IgD-negative memory B cell (primary cell): ENCODE measurements around the gene PDE2A. TPM values are rescaled to one million over a fixed set of nuclear protein-coding genes. Genes with fewer than 3 reads are reported as not detected.
A peak's percentile ranks its signal among the peaks of the same experiment; 100 is the strongest.

ENCODE experiments used
- H3K27ac Mint-ChIP-seq, 3 donors: one replicate each; pipeline ENCODE4 v1.8.0; 2020 to 2022; ENCODE audit warnings: mild to moderate bottlenecking in 3 of 3, mixed read lengths in 3 of 3, moderate library complexity in 1 of 3
- H3K27me3 Mint-ChIP-seq: one replicate; pipeline ENCODE4 v1.8.0; 2021; ENCODE audit warnings: mixed read lengths
- H3K36me3 Mint-ChIP-seq: one replicate; pipeline ENCODE4 v1.8.0; 2020; ENCODE audit warnings: mild to moderate bottlenecking, mixed read lengths
- H3K4me1 Mint-ChIP-seq, 3 donors: one replicate each; pipeline ENCODE4 v1.8.0; 2020 to 2022; ENCODE audit warnings: mixed read lengths in 3 of 3, mild to moderate bottlenecking in 1 of 3
- H3K4me3 Mint-ChIP-seq, 4 donors: one replicate each; pipeline ENCODE4 v1.8.0; 2020 to 2022; ENCODE audit warnings: mild to moderate bottlenecking in 4 of 4, mixed read lengths in 4 of 4, moderate library complexity in 3 of 4
- H3K9me3 Mint-ChIP-seq, 3 donors: one replicate each; pipeline ENCODE4 v1.8.0; 2020 to 2021; ENCODE audit warnings: mixed read lengths in 3 of 3, mild to moderate bottlenecking in 1 of 3
- polyA plus RNA-seq: library from polyadenylated mRNA; unstranded; fragments of 300-500 nt; fragmentation: Illumina TruSeq; gene quantifications from one replicate; pipeline ENCODE4 v1.2.3, GENCODE V29; 2021

Gene PDE2A
- polyA plus RNA-seq, 1 donor from 2014 or later: not detected

DNA sequence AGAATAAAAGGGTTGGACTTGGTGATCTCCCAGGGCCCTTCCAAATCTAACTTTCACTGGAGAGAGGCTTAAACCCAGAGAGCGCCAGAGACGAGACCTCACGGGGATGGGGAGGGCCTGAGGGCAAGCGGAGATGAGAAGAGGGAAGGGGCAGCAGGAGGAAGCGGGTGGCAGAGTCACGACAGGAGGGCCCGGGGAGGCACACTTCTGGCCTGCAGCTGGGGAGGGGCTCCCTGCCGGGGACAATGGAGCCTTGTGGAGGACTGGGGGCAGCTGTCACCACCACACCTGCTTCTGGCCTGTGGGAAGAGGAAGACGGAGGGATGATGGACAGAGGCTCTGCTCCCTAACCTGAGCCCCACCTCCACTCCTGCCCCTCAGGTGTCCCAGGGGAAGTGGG, 40.2 kb downstream of the PDE2A start:
- H3K27ac Mint-ChIP-seq: no peak overlapping the region
- no peaks in the 10 kb centered on the region for H3K36me3 Mint-ChIP-seq
- no peak overlapping the region for H3K4me3 Mint-ChIP-seq
- no peaks in the 10 kb centered on the region for H3K9me3 Mint-ChIP-seq
- no peaks in the 10 kb centered on the region for H3K4me1 Mint-ChIP-seq
- H3K27me3 Mint-ChIP-seq: peaks cover 12% of the 10 kb centered on the region

DNA sequence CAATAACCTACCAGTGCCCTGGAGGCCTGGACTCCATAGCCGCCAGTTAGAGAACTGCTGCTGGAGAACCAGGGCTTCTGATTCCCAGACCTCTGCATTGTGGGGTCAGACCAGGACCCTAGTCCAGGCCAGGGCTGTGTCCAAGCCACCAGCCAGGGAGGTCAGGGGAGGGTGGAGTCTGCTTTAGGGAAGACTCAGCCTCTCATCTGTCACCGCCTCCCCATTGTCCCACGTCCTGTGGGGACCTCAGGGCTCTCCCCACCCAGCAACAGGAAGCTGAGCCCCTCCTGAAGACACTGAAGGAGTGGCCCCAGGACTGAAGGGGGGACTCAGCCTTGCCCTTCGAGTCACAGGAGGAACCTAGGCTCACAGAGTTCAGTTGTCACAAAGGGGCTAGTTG, 41.2 kb downstream of the PDE2A start:
- H3K27me3 Mint-ChIP-seq: peaks cover 12% of the 10 kb centered on the region
- no peak overlapping the region for H3K27ac Mint-ChIP-seq
- no peaks in the 10 kb centered on the region for H3K36me3 Mint-ChIP-seq
- peak overlapping the region in 1 of 4 donors; percentile 15 for H3K4me3 Mint-ChIP-seq
- no peaks in the 10 kb centered on the region for H3K9me3 Mint-ChIP-seq
- no peaks in the 10 kb centered on the region for H3K4me1 Mint-ChIP-seq

DNA sequence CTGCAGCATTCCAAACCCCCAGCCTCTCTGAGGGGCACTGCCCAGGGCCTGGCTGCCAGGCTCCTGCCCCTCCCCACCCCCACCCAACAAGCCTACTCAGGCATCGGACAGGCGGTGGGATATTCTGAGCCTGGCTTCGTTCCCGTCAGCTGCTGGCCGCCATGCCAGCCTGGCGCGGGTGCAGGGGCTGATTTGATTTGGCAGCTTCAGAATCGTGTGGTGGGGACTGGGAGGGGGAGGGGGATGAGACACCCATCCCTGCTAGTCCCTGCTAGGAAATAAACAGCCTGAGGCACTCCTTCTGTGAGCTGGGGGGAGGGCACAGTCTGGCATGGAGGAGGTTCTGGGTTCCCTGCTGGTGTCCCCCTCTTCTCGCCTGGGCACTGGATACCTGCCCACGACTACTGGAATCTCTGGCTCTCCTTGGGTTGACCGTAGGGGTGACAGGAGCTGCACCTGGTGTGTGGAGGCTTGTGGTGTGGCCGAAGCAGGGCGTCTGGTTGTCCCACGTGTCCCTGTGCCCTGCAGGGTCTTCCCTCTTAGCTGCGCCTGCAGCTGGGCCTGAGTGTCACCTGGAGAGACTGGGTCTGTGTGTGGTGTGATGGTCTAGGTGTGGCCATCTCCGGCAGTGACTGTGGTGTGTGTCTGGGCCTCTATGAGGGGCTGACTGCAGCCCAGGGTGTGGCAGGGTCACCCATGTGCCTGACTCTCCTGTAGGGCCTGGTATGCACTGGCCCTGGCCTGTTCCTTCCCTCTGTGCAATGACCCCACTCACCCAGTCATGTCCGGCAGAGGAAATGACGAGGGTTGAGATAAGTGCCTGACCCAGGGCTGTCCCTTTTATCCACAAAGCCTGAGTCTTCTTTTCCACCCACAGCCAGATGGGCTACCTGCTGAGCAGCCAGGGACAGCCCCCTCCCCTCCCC, 42.2 kb downstream of the PDE2A start:
- no peaks in the 10 kb centered on the region for H3K9me3 Mint-ChIP-seq
- no peak overlapping the region for H3K4me3 Mint-ChIP-seq
- H3K27me3 Mint-ChIP-seq: peaks cover 12% of the 10 kb centered on the region
- H3K4me1 Mint-ChIP-seq: no peaks in the 10 kb centered on the region
- no peaks in the 10 kb centered on the region for H3K36me3 Mint-ChIP-seq
- no peak overlapping the region for H3K27ac Mint-ChIP-seq

DNA sequence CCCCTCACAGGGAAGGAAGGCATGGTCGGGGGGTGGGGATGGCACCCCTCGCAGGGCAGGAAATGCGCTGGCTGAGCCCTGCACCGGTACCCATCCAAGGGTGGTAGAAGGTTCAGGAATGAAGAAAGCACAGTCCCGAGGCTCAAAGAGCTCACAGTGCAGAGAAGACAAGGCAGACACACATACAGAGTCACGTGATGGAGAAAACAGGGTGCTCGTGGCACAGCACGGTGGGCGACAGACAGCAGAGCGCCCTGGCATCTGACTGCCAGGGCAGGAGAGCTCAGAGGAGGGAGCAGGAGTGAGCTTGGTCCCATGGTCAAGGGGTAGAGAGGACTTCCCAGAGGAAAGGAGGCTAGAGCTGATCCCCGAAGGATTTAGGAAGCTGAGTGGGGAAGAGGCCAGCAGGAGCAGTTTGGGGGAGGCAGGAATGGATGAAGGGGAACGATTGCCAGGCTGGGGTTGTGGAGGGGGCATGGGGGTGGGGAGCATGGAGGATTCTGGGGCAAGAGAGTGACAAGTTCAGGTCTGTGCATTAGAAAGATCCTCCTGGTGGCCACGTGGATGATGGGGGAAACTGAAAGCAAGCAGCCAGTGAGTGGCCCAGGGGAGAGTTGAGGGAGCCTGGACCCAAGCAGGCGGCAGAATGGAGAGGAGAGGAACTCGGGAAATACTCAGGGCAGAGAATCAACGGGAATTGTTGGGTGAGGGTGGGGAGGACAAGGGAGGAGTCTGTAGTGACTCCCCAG, 43.9 kb downstream of the PDE2A start:
- Mint-ChIP-seq H3K27me3 (peaks cover 13% of the 10 kb centered on the region), H3K4me3 (no peak overlapping the region), H3K4me1 (no peaks in the 10 kb centered on the region), H3K27ac (peak overlapping the region in 1 of 3 donors; percentile 32), H3K9me3 (no peaks in the 10 kb centered on the region), H3K36me3 (no peaks in the 10 kb centered on the region)

DNA sequence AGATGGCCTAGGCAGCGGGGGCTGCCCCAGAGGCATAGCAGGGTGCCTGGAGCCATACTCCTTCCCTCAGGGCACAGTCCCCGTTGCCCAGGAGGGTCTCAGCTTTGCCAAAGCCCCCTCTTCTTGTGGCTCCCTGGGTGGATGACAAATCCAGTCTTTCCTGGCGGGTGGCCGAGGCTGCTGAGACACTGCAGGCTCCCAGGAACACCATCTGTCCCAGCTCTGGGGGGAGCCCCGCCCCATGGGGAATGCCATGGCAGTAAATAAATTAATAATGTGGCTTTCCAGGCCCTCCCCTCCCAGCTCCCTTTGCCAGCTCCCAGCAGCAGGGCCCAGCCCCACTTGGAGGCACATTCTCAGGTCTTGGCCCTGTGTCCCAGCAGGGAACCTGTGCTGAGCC, 45.0 kb downstream of the PDE2A start:
- H3K4me3 Mint-ChIP-seq: no peak overlapping the region
- H3K4me1 Mint-ChIP-seq: peaks cover 0 to 1% (median 0%) of the 10 kb centered on the region in 3 donors
- no peaks in the 10 kb centered on the region for H3K36me3 Mint-ChIP-seq
- H3K27ac Mint-ChIP-seq: no peak overlapping the region
- peaks cover 18% of the 10 kb centered on the region for H3K27me3 Mint-ChIP-seq
- H3K9me3 Mint-ChIP-seq: no peaks in the 10 kb centered on the region

DNA sequence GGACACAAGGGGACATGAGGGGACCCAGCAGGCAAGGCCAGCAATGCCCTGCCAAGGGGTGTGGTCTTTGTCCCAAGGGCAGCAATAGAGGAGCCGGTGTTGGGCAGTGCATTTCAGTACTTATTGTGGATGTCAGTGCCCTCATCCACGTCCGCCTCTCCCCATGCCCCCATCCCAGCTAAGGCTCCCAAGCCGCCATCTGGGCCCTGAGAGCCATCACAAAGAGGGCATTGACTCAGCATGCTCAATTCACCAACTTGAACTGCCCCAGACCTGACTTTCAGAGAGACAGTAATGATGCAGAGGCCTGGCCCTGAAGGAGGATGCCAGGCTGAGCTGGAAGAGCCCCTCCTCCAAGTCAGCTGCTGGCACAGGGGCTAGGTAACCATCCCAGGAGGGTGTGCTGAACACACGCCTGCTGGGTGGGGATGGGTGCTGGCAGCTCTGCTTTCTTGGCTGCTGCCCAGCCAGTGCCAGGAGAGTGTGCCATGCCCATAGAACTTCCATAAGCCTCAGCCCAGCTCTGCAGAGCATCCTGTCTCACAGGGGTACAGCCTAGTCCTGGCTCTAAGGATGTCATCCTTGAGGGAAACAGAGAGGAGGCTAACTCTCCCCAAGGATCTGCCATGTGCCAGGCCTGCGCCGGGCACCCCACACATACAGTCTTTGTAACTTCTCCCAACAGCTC, 46.5 kb downstream of the PDE2A start:
- H3K4me3 Mint-ChIP-seq: no peak overlapping the region
- H3K36me3 Mint-ChIP-seq: peaks cover 3% of the 10 kb centered on the region
- H3K4me1 Mint-ChIP-seq: peaks cover 1 to 3% (median 2%) of the 10 kb centered on the region in 3 donors
- no peaks in the 10 kb centered on the region for H3K9me3 Mint-ChIP-seq
- peaks cover 9% of the 10 kb centered on the region for H3K27me3 Mint-ChIP-seq
- no peak overlapping the region for H3K27ac Mint-ChIP-seq

DNA sequence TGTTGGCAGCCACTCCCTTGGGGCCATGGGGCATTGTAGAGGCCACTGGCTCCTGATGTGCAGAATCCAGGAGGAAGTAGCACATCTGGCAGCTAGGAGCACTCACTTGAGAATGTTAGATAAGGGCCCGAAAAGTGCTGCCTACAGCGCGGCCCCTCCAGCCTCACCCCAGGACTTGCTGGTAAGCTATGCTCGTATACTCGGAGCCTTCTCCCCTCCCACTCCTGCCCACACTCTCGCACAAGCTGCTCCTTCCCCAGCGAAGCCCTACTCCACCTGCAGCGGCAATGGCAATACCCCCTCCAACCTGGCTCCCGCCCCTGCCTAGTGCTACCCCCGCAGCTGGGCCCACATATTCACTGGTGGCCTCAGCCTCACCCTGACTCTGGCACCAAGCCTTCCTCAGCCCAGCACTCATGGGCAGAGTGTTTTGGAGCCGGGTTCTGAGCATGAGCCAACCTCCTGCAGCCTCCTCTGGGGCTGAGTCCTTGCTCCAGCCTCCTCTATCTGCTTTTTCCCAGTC, 47.7 kb downstream of the PDE2A start:
- Mint-ChIP-seq H3K27me3 (peaks cover 9% of the 10 kb centered on the region), H3K9me3 (no peaks in the 10 kb centered on the region), H3K27ac (peak overlapping the region in 1 of 3 donors; percentile 69), H3K4me1 (peaks cover 9 to 15% (median 9%) of the 10 kb centered on the region in 3 donors), H3K4me3 (no peak overlapping the region), H3K36me3 (peaks cover 3% of the 10 kb centered on the region)

DNA sequence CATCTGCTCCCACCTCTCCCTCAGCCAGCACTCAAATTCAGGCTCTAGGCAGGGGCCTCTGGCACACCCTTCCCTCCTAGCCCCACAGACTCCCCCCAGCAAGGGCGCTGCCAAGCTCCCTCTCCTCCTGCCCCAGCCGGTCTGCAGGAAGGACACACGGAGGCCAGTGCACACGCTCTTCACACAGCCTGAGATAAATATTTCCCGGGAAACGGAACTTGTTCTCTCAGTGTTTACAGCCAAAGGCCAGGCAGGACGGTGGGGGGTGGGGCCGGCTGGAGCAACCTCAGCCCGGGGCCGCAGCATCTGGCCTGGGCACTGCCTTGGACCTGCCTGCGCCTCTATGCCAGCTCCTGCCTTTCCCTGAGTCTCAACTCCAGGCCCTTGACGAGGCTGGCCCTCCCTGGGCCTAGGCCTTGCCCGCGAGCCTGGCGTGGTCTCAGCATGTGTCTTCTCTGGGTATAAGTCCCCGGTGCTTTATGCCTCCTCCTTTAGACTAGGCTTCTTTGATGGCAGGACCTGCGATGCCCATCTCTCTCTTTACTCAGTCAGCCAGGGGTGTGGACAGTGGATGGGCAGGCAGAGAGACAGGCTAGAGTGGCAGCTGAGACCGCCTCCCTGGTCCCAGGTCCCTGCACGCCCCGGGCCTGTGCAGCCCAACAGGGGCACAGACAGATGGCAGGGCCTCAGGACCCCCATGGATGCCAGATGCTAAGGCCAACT, 48.4 kb downstream of the PDE2A start:
- Mint-ChIP-seq H3K36me3 (peaks cover 3% of the 10 kb centered on the region), H3K4me3 (no peak overlapping the region), H3K4me1 (peaks cover 12 to 20% (median 14%) of the 10 kb centered on the region in 3 donors), H3K27me3 (peaks cover 9% of the 10 kb centered on the region), H3K9me3 (no peaks in the 10 kb centered on the region), H3K27ac (no peak overlapping the region)

DNA sequence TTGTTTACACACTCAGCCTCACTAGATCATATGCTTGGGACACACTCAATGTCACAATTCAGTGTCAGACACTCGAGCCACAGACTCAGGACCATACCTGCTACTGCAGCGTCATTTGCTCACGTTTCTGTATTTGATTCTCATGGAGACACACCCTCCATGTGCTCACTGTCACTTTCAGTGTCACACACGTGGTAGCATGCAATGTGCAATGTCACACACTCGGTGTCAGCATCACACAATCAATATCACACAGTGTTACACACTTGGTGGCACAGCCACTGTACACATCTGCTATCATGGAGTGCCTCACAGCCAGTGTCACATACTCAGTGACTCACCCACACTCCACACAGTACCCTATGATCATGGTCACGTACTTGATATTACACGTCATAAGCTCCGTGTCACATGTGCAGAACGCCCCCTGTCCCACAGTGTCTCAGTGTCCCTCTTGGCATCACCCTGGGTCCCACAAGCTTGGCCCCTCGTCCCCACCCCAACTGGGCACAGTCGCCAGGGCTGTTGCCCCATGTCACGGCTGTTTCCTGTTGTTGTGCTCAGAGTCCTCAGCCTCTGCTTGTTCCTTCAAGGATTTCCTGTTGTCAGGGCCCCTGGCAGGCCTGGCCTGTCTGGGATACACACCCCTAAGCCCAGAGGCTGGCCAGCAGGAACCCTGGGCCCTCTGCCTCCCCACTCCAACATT, 49.6 kb downstream of the PDE2A start:
- H3K36me3 Mint-ChIP-seq: peaks cover 3% of the 10 kb centered on the region
- no peak overlapping the region for H3K4me3 Mint-ChIP-seq
- H3K4me1 Mint-ChIP-seq: peaks cover 12 to 20% (median 16%) of the 10 kb centered on the region in 3 donors
- H3K27ac Mint-ChIP-seq: no peak overlapping the region
- peaks cover 8% of the 10 kb centered on the region for H3K27me3 Mint-ChIP-seq
- no peaks in the 10 kb centered on the region for H3K9me3 Mint-ChIP-seq

DNA sequence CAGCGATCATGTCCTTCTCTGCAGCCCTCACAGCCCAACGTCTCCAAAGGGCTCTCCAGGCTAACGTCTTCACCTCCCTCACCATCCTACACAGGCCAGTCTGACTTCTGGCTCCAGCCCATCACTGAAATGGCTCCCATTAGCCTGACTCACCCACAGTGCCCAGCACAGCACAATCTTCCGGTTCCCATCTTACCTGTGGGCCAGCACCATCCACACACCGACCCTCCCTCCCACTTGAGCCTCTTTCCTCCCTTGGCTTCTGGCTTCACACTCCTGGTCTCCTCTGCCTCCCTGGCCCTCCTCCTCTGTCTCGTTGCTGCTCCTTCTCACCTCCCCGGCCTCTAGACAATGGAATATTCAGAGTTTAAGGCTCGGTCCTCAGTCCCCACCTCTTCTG, 51.2 kb downstream of the PDE2A start:
- Mint-ChIP-seq H3K4me3 (no peak overlapping the region), H3K27me3 (peaks cover 10% of the 10 kb centered on the region), H3K4me1 (peaks cover 12 to 20% (median 18%) of the 10 kb centered on the region in 3 donors), H3K9me3 (no peaks in the 10 kb centered on the region), H3K36me3 (peaks cover 3% of the 10 kb centered on the region), H3K27ac (no peak overlapping the region)

DNA sequence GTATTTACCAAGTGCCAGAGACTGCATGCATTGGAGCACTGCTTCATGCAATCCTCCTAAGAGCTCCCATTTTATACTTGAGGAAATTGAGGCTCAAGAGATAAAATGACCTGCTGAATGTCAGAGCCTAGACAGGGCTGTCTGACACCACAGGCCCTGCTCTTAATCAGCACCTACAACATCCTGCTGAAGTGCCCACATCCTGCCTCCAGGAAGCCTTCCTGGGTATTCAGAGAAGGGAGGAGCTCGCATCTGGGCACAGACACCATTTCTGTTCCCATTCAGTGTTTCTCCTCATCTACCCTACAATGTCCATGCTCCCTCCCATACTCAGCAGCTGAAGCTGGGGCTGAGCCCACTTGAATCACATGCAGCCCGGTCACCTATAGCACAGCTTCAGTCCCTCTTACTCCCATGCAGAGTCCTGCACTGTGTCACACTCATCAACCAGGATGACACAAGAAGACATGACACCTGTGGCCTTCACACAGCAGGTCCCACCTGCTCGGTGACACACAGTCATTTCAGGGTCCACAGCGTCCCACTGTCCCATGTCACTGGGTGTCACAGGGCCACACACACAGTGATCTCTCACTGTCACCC, 53.1 kb downstream of the PDE2A start:
- H3K4me1 Mint-ChIP-seq: peaks cover 12 to 20% (median 18%) of the 10 kb centered on the region in 3 donors
- H3K27me3 Mint-ChIP-seq: peaks cover 9% of the 10 kb centered on the region
- no peaks in the 10 kb centered on the region for H3K9me3 Mint-ChIP-seq
- H3K4me3 Mint-ChIP-seq: peak overlapping the region in 1 of 4 donors; percentile 32
- H3K27ac Mint-ChIP-seq: no peak overlapping the region
- peaks cover 3% of the 10 kb centered on the region for H3K36me3 Mint-ChIP-seq

DNA sequence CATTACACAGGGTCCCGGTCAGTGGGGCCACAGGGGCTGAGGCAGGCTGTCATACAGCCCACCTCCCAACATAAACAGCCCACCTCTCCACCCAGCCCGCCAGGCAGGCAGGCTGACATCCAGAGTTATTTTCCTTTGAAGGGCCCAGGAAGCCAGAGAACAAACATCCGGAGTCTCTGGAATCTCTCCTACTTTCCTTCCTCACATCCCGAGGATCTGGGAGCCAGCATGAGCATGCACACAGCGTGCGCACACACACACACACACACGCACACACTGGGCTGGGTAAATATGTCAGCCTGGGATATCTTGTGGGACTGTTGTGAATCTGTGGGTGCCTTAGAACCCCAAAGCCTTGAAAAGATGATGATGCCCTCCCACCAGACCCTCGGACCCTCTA, 55.4 kb downstream of the PDE2A start:
- no peak overlapping the region for H3K27ac Mint-ChIP-seq
- H3K9me3 Mint-ChIP-seq: no peaks in the 10 kb centered on the region
- H3K4me3 Mint-ChIP-seq: no peak overlapping the region
- H3K4me1 Mint-ChIP-seq: peaks cover 19 to 25% (median 24%) of the 10 kb centered on the region in 3 donors
- peaks cover 3% of the 10 kb centered on the region for H3K36me3 Mint-ChIP-seq
- peaks cover 5% of the 10 kb centered on the region for H3K27me3 Mint-ChIP-seq

DNA sequence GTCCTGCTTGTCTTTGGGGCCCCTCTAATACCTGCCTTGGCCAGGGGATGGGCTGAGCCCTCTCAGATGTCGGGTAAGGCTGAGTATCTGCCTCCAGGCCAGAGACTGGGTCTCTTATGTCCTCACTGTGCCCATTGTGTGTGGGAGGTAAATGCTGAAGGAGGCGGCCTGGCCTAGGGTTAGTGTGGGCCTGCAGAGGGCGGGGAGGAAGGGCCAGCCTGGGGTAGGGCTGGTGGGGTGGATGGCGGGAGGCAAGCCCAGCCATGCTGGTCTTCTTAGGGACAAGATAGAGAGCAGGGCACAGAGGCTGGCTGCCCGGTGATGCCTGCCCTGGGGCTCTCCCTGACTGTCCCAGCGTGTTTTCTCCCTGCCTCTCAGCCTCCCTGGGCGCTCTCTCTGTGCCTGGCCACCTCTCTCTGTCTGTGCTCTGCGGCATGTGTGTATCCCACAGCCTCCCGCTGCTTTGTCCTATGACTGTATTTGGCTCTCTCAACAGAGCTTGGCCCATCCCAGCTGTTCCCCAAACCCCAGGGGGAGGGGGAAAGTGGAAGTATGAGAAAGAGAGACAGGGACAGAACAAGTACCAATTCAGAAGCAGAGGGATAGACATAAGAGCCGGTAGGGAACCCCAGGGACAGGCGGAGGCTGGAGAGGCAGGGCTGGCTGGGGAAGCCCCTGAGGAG, 57.0 kb downstream of the PDE2A start:
- H3K9me3 Mint-ChIP-seq: no peaks in the 10 kb centered on the region
- H3K4me3 Mint-ChIP-seq: no peak overlapping the region
- H3K27ac Mint-ChIP-seq: no peak overlapping the region
- H3K4me1 Mint-ChIP-seq: peaks cover 19 to 28% (median 22%) of the 10 kb centered on the region in 3 donors
- H3K36me3 Mint-ChIP-seq: no peaks in the 10 kb centered on the region
- peaks cover 5% of the 10 kb centered on the region for H3K27me3 Mint-ChIP-seq
